CD4-positive, alpha-beta memory T cell (primary cell): ENCODE data around the gene PNPLA7. TPM values are rescaled to one million over a fixed set of nuclear protein-coding genes. Genes with fewer than 3 reads are reported as not detected.

Experiments
- CTCF ChIA-PET: fragments of 350-600 bp; sonication (Branson Sonifier 250); formaldehyde crosslinking; loops from one replicate; lab custom pipeline; 2021; ENCODE audit warnings: inconsistent platforms; ENCODE audit not compliant: partially characterized antibody; lab: Charles Lee
- POLR2A ChIA-PET: fragments of 350-600 bp; sonication (Branson Sonifier 250); formaldehyde crosslinking; loops from one replicate; lab custom pipeline; 2021; ENCODE audit not compliant: partially characterized antibody; lab: Charles Lee
- DNase-seq, 5 donors: peaks; one replicate each; pipeline versions ENCODE4 v3.0.0 to v3.0.0-alpha.2; 2020 to 2022; ENCODE audit warnings: mixed read lengths in 1 of 5
- H3K27ac ChIP-seq: one replicate; pipeline ENCODE4 v1.7.0; 2013; ENCODE audit warnings: low read depth, low read length
- H3K27me3 ChIP-seq: 2 replicates; pipeline ENCODE4 v1.7.0; 2013; ENCODE audit warnings: mild to moderate bottlenecking, low read length, moderate library complexity; ENCODE audit not compliant: insufficient read depth
- H3K36me3 ChIP-seq: 2 replicates; pipeline ENCODE4 v1.7.0; 2013; ENCODE audit warnings: mild to moderate bottlenecking, low read length, moderate library complexity; ENCODE audit not compliant: insufficient read depth
- H3K4me1 ChIP-seq: 2 replicates; pipeline ENCODE4 v1.7.0; 2013; ENCODE audit warnings: mild to moderate bottlenecking, low read length, moderate library complexity; ENCODE audit not compliant: insufficient read depth
- H3K4me3 ChIP-seq, 2 donors: one replicate each; pipeline ENCODE4 v1.7.0; 2013; ENCODE audit warnings: low read length in 2 of 2, mild to moderate bottlenecking in 1 of 2
- H3K9me3 ChIP-seq, 2 donors: one replicate each; pipeline ENCODE4 v1.7.0; 2013; ENCODE audit warnings: low read length in 2 of 2, control low read depth in 1 of 2; ENCODE audit not compliant: control insufficient read depth in 1 of 2
- H3K27ac Mint-ChIP-seq, 7 donors: one replicate each; pipeline ENCODE4 v1.8.0; 2020 to 2021; ENCODE audit warnings: mixed read lengths in 7 of 7, mild to moderate bottlenecking in 6 of 7, inconsistent platforms in 3 of 7, moderate library complexity in 3 of 7
- H3K27me3 Mint-ChIP-seq, 2 donors: one replicate each; pipeline ENCODE4 v1.8.0; 2020 to 2021; ENCODE audit warnings: mixed read lengths in 2 of 2
- H3K36me3 Mint-ChIP-seq, 2 donors: one replicate each; pipeline ENCODE4 v1.8.0; 2020 to 2021; ENCODE audit warnings: mixed read lengths in 2 of 2, inconsistent platforms in 1 of 2, mild to moderate bottlenecking in 1 of 2
- H3K4me1 Mint-ChIP-seq, 4 donors: one replicate each; pipeline ENCODE4 v1.8.0; 2020 to 2021; ENCODE audit warnings: mixed read lengths in 4 of 4, mild to moderate bottlenecking in 1 of 4
- H3K4me3 Mint-ChIP-seq, 8 donors: one replicate each; pipeline ENCODE4 v1.8.0; 2020 to 2021; ENCODE audit warnings: mixed read lengths in 8 of 8, mild to moderate bottlenecking in 7 of 8, moderate library complexity in 6 of 8, inconsistent platforms in 3 of 8
- H3K9me3 Mint-ChIP-seq, 8 donors: one replicate each; pipeline ENCODE4 v1.8.0; 2020 to 2021; ENCODE audit warnings: mixed read lengths in 8 of 8, mild to moderate bottlenecking in 5 of 8, inconsistent platforms in 3 of 8, moderate library complexity in 1 of 8
- intact Hi-C: fragments of 100-400 bp; cut with micrococcal nuclease; formaldehyde crosslinking; loops from one replicate; pipeline ENCODE4 v1.15.1; 2023
- polyA plus RNA-seq, 2 donors: library from polyadenylated mRNA; unstranded; fragments of 300-500 nt; fragmentation: Illumina TruSeq; gene quantifications; one replicate each; pipeline ENCODE4 v1.2.3, GENCODE V29; 2021
- total RNA-seq, 2 experiments: library from RNA; stranded (reverse); gene quantifications; one replicate each; pipeline ENCODE4 v1.2.3, GENCODE V29; 2021

PNPLA7 gene
- total and polyA plus RNA-seq, 4 experiments from 2014 or later: 0.98 to 15.7 (median 15.5) TPM; not detected in 1

GRCh38 chr9:137500666-137501397 lies 49.4 kb downstream of the PNPLA7 start:
- Mint-ChIP-seq H3K36me3 (peaks cover 0 to 2% of the 10 kb centered on the region in 2 donors), H3K9me3 (peaks cover 0 to 10% (median 0%) of the 10 kb centered on the region in 8 donors), H3K27ac (peak overlapping the region in 1 of 7 donors; percentile 89), H3K27me3 (no peaks in the 10 kb centered on the region), H3K4me1 (peaks cover 0 to 11% (median 0%) of the 10 kb centered on the region in 4 donors), H3K4me3 (no peak overlapping the region)
- intact Hi-C loops: no loop called here
- Histone ChIP-seq H3K27me3 (no peaks in the 10 kb centered on the region), H3K9me3 (no peaks in the 10 kb centered on the region), H3K4me3 (no peak overlapping the region), H3K4me1 (no peaks in the 10 kb centered on the region), H3K36me3 (no peaks in the 10 kb centered on the region), H3K27ac (no peak overlapping the region)
- CTCF ChIA-PET: no interaction called here
- POLR2A ChIA-PET: no interaction called here
- no peak for DNase-seq

DNA sequence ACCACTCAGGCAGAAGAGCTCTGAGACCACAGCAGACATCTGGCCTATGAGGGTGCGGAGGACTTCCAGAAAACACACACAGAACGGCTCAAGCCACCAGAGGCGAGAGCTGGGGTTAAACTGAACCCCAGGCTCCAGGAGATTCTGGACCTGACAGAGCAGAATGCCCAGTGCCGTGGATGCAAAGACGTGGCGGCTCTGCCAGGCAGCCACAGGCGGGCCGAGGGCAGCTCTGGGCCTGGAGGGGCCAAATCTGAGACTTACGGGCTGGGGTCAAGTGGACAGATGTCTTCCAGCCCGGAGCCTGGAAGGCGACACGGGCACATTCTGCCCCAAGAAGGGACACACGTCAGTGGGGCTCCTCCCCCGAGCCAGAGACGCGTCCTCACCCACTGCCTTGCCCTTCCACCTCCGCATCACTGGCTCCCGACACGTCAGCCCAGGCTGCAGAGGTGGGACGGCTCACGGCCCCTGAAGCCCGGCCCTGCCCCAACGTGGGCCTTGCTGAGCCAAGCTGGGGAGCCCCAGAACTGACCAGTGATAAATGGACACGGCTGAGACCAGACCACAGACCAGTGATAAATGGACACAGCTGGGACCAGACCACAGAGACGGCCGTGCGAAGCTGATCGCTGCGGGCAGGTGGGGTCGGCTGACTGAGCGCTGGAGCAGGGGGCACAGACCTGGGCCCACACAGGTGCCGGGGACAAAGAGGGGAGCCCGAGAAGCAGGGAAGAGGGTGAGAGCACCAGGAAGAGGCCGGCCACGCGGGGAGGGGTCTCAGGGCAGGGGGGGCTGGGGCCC lies 50.1 kb downstream of the PNPLA7 start:
- Histone ChIP-seq H3K9me3 (no peaks in the 10 kb centered on the region), H3K36me3 (no peaks in the 10 kb centered on the region), H3K27me3 (no peaks in the 10 kb centered on the region), H3K27ac (no peak overlapping the region), H3K4me3 (no peak overlapping the region), H3K4me1 (no peaks in the 10 kb centered on the region)
- peak overlapping the region in 2 of 7 donors; percentile 6 to 59 for H3K27ac Mint-ChIP-seq
- POLR2A ChIA-PET: no interaction called here
- intact Hi-C loops: no loop called here
- CTCF ChIA-PET: no interaction called here
- peaks cover 0 to 10% (median 0%) of the 10 kb centered on the region in 8 donors for H3K9me3 Mint-ChIP-seq
- no peak overlapping the region for H3K4me3 Mint-ChIP-seq
- peaks cover 0 to 2% of the 10 kb centered on the region in 2 donors for H3K36me3 Mint-ChIP-seq
- DNase-seq: no peak
- no peaks in the 10 kb centered on the region for H3K27me3 Mint-ChIP-seq
- peaks cover 0 to 11% (median 0%) of the 10 kb centered on the region in 4 donors for H3K4me1 Mint-ChIP-seq

GRCh38 chr9:137499416-137499815 lies 50.8 kb downstream of the PNPLA7 start:
- Mint-ChIP-seq H3K9me3 (peaks cover 0 to 10% (median 0%) of the 10 kb centered on the region in 8 donors), H3K27ac (no peak overlapping the region), H3K4me1 (peaks cover 0 to 11% (median under 1%) of the 10 kb centered on the region in 4 donors), H3K4me3 (no peak overlapping the region), H3K27me3 (no peaks in the 10 kb centered on the region), H3K36me3 (peaks cover 0 to 2% of the 10 kb centered on the region in 2 donors)
- no peak for DNase-seq
- Histone ChIP-seq H3K27me3 (no peaks in the 10 kb centered on the region), H3K4me1 (no peaks in the 10 kb centered on the region), H3K9me3 (no peaks in the 10 kb centered on the region), H3K4me3 (no peak overlapping the region), H3K27ac (no peak overlapping the region), H3K36me3 (no peaks in the 10 kb centered on the region)
- intact Hi-C loops: no loop called here
- CTCF ChIA-PET: no interaction called here
- POLR2A ChIA-PET: no interaction called here

GRCh38 chr9:137498720-137499150 lies 51.5 kb downstream of the PNPLA7 start:
- CTCF ChIA-PET: no interaction called here
- POLR2A ChIA-PET: no interaction called here

GRCh38 chr9:137497921-137498719 lies 52.1 kb downstream of the PNPLA7 start:
- CTCF ChIA-PET: no interaction called here
- Histone ChIP-seq H3K36me3 (no peaks in the 10 kb centered on the region), H3K4me1 (no peaks in the 10 kb centered on the region), H3K9me3 (no peaks in the 10 kb centered on the region), H3K27ac (no peak overlapping the region), H3K4me3 (no peak overlapping the region), H3K27me3 (no peaks in the 10 kb centered on the region)
- H3K9me3 Mint-ChIP-seq: peaks cover 0 to 10% (median 0%) of the 10 kb centered on the region in 8 donors
- intact Hi-C loops: no loop called here
- H3K4me3 Mint-ChIP-seq: no peak overlapping the region
- POLR2A ChIA-PET: no interaction called here
- no peaks in the 10 kb centered on the region for H3K27me3 Mint-ChIP-seq
- H3K36me3 Mint-ChIP-seq: peaks cover 0 to 2% of the 10 kb centered on the region in 2 donors
- H3K27ac Mint-ChIP-seq: no peak overlapping the region
- DNase-seq: no peak
- peaks cover 3 to 11% (median 5%) of the 10 kb centered on the region in 4 donors for H3K4me1 Mint-ChIP-seq

More at GRCh38 chr9:137498720-137499150, 51.5 kb downstream of the PNPLA7 start:
- no peak overlapping the region for H3K27ac ChIP-seq
- Mint-ChIP-seq H3K27ac (no peak overlapping the region), H3K36me3 (peaks cover 0 to 2% of the 10 kb centered on the region in 2 donors), H3K27me3 (no peaks in the 10 kb centered on the region), H3K4me3 (no peak overlapping the region), H3K4me1 (peaks cover 3 to 11% (median 5%) of the 10 kb centered on the region in 4 donors), H3K9me3 (peaks cover 0 to 10% (median 0%) of the 10 kb centered on the region in 8 donors)
- intact Hi-C loops: no loop called here
- no peaks in the 10 kb centered on the region for H3K36me3 ChIP-seq
- no peaks in the 10 kb centered on the region for H3K4me1 ChIP-seq
- no peak for DNase-seq
- H3K9me3 ChIP-seq: no peaks in the 10 kb centered on the region
- H3K27me3 ChIP-seq: no peaks in the 10 kb centered on the region
- no peak overlapping the region for H3K4me3 ChIP-seq

- Mint-ChIP-seq H3K27ac (no peak overlapping the region), H3K36me3 (peaks cover 0 to 2% of the 10 kb centered on the region in 2 donors), H3K4me3 (no peak overlapping the region), H3K9me3 (peaks cover 0 to 3% (median 0%) of the 10 kb centered on the region in 8 donors), H3K4me1 (peaks cover 3 to 5% (median 4%) of the 10 kb centered on the region in 4 donors), H3K27me3 (no peaks in the 10 kb centered on the region)
- ChIA-PET CTCF (interaction anchor here (0.9 kb wide), 1 partner anchor 13 kb away, joined by 3 read pairs; no protein-coding TSS in a partner anchor), POLR2A (no interaction called here)
- intact Hi-C loops: no loop called here
- Histone ChIP-seq H3K27ac (no peak overlapping the region), H3K27me3 (no peaks in the 10 kb centered on the region), H3K4me1 (no peaks in the 10 kb centered on the region), H3K36me3 (no peaks in the 10 kb centered on the region), H3K4me3 (no peak overlapping the region), H3K9me3 (no peaks in the 10 kb centered on the region)
- no peak for DNase-seq
Observed at GRCh38 chr9:137496601-137497375, 53.4 kb downstream of the PNPLA7 start.
